Suprapubic skin (tissue), 4 donors: ENCODE data around the gene B4GALT4.

Source experiments
- CTCF ChIP-seq, 2 donors: fragments of 200-600 bp in 1 of 2; fragments of 450-650 bp in 1 of 2; sonication (generic) in 1 of 2; IDR thresholded peaks; one replicate each; pipeline ENCODE4 v1.5.1; 2016 to 2019; ENCODE audit warnings: antibody characterized with exemption in 2 of 2, mild to moderate bottlenecking in 1 of 2, moderate library complexity in 1 of 2
- POLR2A ChIP-seq, 2 donors: fragments of 450-650 bp; IDR thresholded peaks; one replicate each; pipeline ENCODE4 v1.6.1; 2017; ENCODE audit warnings: antibody characterized with exemption in 2 of 2, mild to moderate bottlenecking in 2 of 2, moderate library complexity in 2 of 2
- POLR2AphosphoS5 ChIP-seq, 3 donors: sonication (generic); formaldehyde crosslinking; IDR thresholded peaks; one replicate each; pipeline ENCODE4 v1.6.1; 2017; ENCODE audit warnings: antibody characterized with exemption in 3 of 3

GRCh38 chr3:119191800-119192199, 48.9 kb downstream of the B4GALT4 start:
- no peak for TF ChIP-seq POLR2AphosphoS5 (IDR thresholded peaks at IDR 0.05)
- TF ChIP-seq CTCF (IDR thresholded peaks at IDR 0.05), result no peak
- no peak for TF ChIP-seq POLR2A (IDR thresholded peaks at IDR 0.05)
